OCI-LY7 (cell line): Measurements from ENCODE around the gene IGFALS. TPM values are rescaled to one million over a fixed set of nuclear protein-coding genes. Genes with fewer than 3 reads are reported as not detected.

Source experiments
- BruUV-seq: library from RNA; stranded (reverse); fragments of 400-500 nt; replicated peaks from 2 replicates; lab custom pipeline; 2021; lab: Mats Ljungman, UMichigan
- CTCF ChIA-PET: fragments of 300-600 bp; sonication (Branson Sonifier 250); formaldehyde crosslinking; loops from one replicate; lab custom pipeline; 2022; ENCODE audit warnings: antibody characterized with exemption; ENCODE audit not compliant: unreplicated experiment; lab: Charles Lee
- POLR2A ChIA-PET: fragments of 300-600 bp; sonication (Branson Sonifier 250); formaldehyde crosslinking; loops from one replicate; lab custom pipeline; 2022; ENCODE audit warnings: antibody characterized with exemption; lab: Charles Lee
- DNase-seq: peaks from one replicate; pipeline ENCODE4 v3.0.0-alpha.2; 2015; ENCODE audit warnings: low spot score
- H2AFZ ChIP-seq: fragments of 200-600 bp; sonication (generic), shearing (Covaris generic); 2 replicates; pipeline ENCODE4 v1.6.1; 2014; ENCODE audit warnings: mild to moderate bottlenecking, antibody characterized with exemption, low read length, moderate library complexity
- H3K27ac ChIP-seq: fragments of 200-600 bp; sonication (generic); 2 replicates; pipeline ENCODE4 v1.5.1; 2014; ENCODE audit warnings: mixed run types, low read depth, mild to moderate bottlenecking, moderate library complexity, low read length, inconsistent platforms; ENCODE audit not compliant: poor library complexity, severe bottlenecking
- H3K36me3 ChIP-seq: fragments of 200-600 bp; sonication (generic); 2 replicates; pipeline ENCODE4 v1.6.1; 2014; ENCODE audit warnings: mild to moderate bottlenecking, antibody characterized with exemption, low read length, moderate library complexity, mixed read lengths; ENCODE audit not compliant: insufficient read depth
- H3K4me1 ChIP-seq: fragments of 200-600 bp; sonication (generic); 2 replicates; pipeline ENCODE4 v1.5.1; 2014; ENCODE audit warnings: mild to moderate bottlenecking, low read length; ENCODE audit not compliant: insufficient read depth, poor library complexity, severe bottlenecking
- H3K4me2 ChIP-seq: fragments of 200-600 bp; sonication (generic); 2 replicates; pipeline ENCODE4 v1.6.1; 2014; ENCODE audit warnings: mild to moderate bottlenecking, low read length
- H3K4me3 ChIP-seq: fragments of 200-600 bp; sonication (generic); 2 replicates; pipeline ENCODE4 v1.5.1; 2014; ENCODE audit warnings: mild to moderate bottlenecking, low read depth, low read length; ENCODE audit not compliant: poor library complexity, severe bottlenecking
- H3K79me2 ChIP-seq: fragments of 200-600 bp; sonication (generic); 2 replicates; pipeline ENCODE4 v1.6.1; 2016; ENCODE audit warnings: low read depth, mild to moderate bottlenecking, low read length, moderate library complexity, mixed read lengths; ENCODE audit not compliant: insufficient read depth
- H3K9me2 ChIP-seq: fragments of 200-600 bp; sonication (generic); 2 replicates; pipeline ENCODE4 v1.6.1; 2016; ENCODE audit warnings: mild to moderate bottlenecking, low read length, mixed read lengths; ENCODE audit not compliant: insufficient read depth
- H3K9me3 ChIP-seq: fragments of 200-600 bp; sonication (generic); 2 replicates; pipeline ENCODE4 v1.6.1; 2014; ENCODE audit warnings: mild to moderate bottlenecking, mixed run types, low read length, mixed read lengths
- H4K20me1 ChIP-seq: fragments of 200-600 bp; sonication (generic); 2 replicates; pipeline ENCODE4 v1.6.1; 2014; ENCODE audit warnings: mild to moderate bottlenecking, antibody characterized with exemption, low read length, moderate library complexity, mixed read lengths; ENCODE audit not compliant: insufficient read depth
- EZH2phosphoT487 ChIP-seq: fragments of 200-600 bp; sonication (generic); IDR thresholded peaks from 2 replicates; pipeline ENCODE4 v1.6.1; 2018; ENCODE audit warnings: low read depth, borderline replicate concordance, mild to moderate bottlenecking, mixed run types, antibody characterized with exemption, low read length, moderate library complexity, mixed read lengths
- intact Hi-C: fragments of 100-400 bp; cut with micrococcal nuclease; formaldehyde crosslinking; loops from one replicate; pipeline ENCODE4 v1.10.0; 2022; ENCODE audit not compliant: unreplicated experiment
- total RNA-seq, 2 experiments: library from RNA; depleted of rRNA in 1 of 2; stranded (reverse); fragments of >200 nt in 1 of 2; shearing (Covaris generic) in 1 of 2; gene quantifications; 2 replicates each; pipeline ENCODE4 v1.2.3, GENCODE V29; 2014 to 2022
- TF ChIP-seq, protein P1 (sequence below): fragments of 200-600 bp; sonication (generic); conservative IDR thresholded peaks from 2 replicates; pipeline ENCODE4 v1.5.1; 2014; ENCODE audit warnings: mild to moderate bottlenecking, antibody characterized with exemption, low read length, moderate library complexity, mixed read lengths

IGFALS gene
- total RNA-seq, 2 experiments from 2014 or later = 0.13 TPM; not detected in 1

DNA sequence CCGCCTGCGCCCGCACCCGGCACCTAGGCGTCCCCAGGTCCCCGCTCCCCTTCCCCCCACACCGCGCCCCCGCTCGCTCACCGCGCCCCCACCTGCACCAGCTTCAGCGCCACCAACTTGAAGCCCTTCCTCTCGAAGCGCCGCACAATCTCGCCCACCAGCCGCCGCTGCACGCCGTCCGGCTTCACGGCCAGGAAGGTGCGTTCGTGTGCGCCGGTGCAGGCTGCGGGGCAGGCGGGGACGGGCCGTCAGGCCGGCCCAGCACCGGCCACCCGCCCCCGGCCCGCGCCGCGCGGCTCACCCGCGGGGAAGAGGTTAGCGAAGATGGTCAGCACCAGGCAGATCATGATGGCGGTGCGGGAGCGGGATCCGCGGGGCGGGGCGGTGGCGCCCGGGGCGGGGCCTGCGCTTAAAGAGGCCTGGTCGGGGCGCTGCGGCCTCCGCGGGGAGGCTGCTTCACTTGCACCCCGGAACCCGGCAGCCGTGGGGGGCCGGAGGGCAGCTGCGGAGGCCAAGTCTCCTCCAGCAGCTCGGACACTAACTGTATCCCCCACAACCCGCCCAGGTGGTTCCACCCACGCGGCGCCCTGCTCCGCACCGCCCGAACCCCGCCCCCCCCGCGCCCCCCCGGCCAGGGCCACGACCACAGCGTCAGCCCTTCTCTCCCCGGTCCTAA lies 22.2 kb downstream of the IGFALS start, which contains the start of gene NME3:
NME3 (minus strand) TSS at position 356 of the 676 bp plus-strand sequence; CDS start at position 347, 9 bp downstream.
- Histone ChIP-seq H3K4me3 (peak within 1 kb of the TSS; percentile 98), H2AFZ (peak within 1 kb of the TSS; percentile 40; the same call in 1 of the 2 replicates), H3K4me1 (peaks cover 23% of the 10 kb centered on the region), H3K79me2 (peaks cover 26% of the 10 kb centered on the region; the same call in 1 of the 2 replicates), H3K27ac (peak within 1 kb of the TSS; percentile 89), H3K4me2 (peak within 1 kb of the TSS; percentile 100), H4K20me1 (no peaks in the 10 kb centered on the region), H3K9me2 (no peaks in the 10 kb centered on the region), H3K9me3 (no peaks in the 10 kb centered on the region), H3K36me3 (peaks cover 66% of the 10 kb centered on the region)
- intact Hi-C loops = loop anchor here (5.0 kb wide), 1 partner anchor 159 kb away; the partner anchor contains the start of genes CRAMP1 and IFT140
- peak; percentile 77 for DNase-seq
- ChIA-PET CTCF (no interaction called here), POLR2A (interaction anchor here (0.6 to 1.9 kb wide), 2 partner anchors 11 to 55 kb away, joined by 3 to 9 read pairs; partner anchors contain the start of genes NUBP2 and SPSB3)
- TF ChIP-seq, protein P1, sequence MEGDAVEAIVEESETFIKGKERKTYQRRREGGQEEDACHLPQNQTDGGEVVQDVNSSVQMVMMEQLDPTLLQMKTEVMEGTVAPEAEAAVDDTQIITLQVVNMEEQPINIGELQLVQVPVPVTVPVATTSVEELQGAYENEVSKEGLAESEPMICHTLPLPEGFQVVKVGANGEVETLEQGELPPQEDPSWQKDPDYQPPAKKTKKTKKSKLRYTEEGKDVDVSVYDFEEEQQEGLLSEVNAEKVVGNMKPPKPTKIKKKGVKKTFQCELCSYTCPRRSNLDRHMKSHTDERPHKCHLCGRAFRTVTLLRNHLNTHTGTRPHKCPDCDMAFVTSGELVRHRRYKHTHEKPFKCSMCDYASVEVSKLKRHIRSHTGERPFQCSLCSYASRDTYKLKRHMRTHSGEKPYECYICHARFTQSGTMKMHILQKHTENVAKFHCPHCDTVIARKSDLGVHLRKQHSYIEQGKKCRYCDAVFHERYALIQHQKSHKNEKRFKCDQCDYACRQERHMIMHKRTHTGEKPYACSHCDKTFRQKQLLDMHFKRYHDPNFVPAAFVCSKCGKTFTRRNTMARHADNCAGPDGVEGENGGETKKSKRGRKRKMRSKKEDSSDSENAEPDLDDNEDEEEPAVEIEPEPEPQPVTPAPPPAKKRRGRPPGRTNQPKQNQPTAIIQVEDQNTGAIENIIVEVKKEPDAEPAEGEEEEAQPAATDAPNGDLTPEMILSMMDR = no peak
- no peak for TF ChIP-seq EZH2phosphoT487
- no TSS peak for BruUV-seq

DNA sequence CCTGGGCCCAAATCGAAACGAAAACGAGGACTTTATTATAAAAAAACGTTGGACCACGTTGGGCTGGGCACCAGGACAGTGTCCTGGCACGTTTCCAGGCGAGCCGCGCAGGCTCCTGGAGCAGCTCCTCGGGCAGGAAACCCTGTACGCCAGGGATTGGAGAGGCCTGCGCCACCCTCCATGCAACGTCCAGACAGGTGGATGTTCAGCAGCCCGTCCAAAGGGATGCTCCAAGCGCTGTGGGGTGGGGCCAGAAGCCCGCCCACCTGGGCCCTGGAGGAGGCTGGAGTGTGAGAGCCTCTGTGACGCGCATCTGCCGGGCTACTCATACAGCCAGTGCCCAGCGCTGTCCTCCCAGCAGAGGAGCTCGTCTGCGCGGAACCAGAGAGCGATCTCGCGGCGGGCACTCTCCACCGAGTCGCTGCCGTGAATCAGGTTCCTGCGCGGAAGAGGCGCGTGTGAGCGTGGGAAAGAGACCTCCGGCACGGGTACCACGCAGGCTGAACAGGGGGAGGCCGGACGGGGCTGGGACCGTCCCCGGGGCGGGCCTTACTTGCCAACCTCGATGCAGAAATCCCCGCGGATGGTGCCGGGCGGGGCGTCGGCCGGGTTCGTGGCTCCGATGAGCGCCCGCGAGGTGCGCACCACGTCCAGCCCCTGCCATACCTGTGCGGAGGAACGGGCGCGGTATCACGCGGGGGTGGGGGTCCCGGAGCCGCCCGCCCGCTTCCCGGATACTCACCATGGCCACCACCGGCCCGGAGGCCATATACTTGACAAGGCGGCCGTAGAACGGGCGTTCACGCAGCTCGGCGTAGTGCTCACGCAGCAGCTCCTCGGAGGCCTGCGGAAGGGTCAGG lies 22.9 kb downstream of the IGFALS start:
- Histone ChIP-seq H2AFZ (no peak overlapping the region), H3K27ac (peak overlapping the region; percentile 89), H3K4me3 (peak overlapping the region; percentile 98), H3K9me2 (no peaks in the 10 kb centered on the region), H3K9me3 (no peaks in the 10 kb centered on the region), H4K20me1 (no peaks in the 10 kb centered on the region), H3K79me2 (peaks cover 26% of the 10 kb centered on the region; the same call in 1 of the 2 replicates), H3K4me2 (peak overlapping the region; percentile 100), H3K4me1 (peaks cover 23% of the 10 kb centered on the region), H3K36me3 (peaks cover 66% of the 10 kb centered on the region)
- no peak for TF ChIP-seq EZH2phosphoT487
- TF ChIP-seq, protein P1 = no peak
- BruUV-seq = no TSS peak
- ChIA-PET CTCF (no interaction called here), POLR2A (no interaction called here)
- intact Hi-C loops = loop anchor here (5.0 kb wide), 1 partner anchor 158 kb away; the partner anchor contains the start of genes CRAMP1 and IFT140
- peak; percentile 18 for DNase-seq
